ENCODE results near the gene GPR146. TPM values are rescaled to one million over a fixed set of nuclear protein-coding genes. Genes with fewer than 3 reads are reported as not detected.

Gene GPR146
- total and polyA plus RNA-seq, 2 of the 4 experiments (the other 2 are of a cell fraction), result 2.2 to 3.4 TPM

DNA sequence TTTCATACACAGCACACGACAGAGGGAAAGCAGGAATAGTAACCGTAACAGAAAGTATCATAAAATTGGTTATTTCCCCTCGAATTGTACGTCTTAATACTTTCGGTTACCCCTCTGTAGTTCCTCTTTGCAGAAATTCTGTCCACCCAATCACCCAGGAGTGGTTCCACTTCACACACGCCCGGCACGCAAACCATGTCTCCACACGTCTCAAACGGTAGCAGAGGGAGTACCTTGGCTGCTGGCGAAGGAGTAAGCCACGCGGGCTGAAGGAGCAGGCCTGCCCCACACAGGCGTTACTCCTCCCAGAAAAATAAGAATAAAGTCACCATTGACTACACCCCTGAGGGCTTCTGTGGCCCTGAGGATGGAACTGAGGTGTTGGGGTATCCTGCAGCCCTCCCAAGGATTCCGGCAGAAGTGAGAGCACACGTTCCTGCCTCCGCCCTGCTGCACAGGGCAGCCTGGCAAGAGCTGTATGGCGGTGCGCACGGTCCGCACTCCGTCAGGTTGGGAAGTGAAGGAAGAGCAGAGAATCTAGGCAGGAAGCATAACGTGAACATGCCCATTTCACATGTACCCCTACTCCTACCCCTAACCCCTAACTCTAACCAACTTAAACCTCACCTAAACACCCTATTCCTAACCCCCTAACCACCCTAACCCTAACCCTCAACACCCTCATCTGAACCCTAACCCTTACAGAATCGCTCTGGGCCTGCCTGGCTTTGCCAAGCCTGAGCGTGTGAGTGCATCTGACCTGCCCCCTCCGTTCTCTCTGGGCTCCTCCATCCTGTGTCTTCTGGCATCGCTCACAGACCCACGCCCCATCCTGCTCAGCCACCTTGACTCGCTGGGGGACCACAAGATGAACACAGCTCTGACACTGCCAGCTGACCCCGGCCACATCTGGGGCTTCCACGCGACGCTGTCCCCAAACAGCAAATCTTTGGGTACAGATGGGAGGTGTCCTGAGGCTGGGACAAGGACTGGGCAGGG, 18.2 kb downstream of the GPR146 start:
- CTCF ChIA-PET, result interaction anchor here (1.1 to 1.3 kb wide), 2 partner anchors 69 to 70 kb away, joined by 3 read pairs; no protein-coding TSS in a partner anchor
- Histone ChIP-seq H4K5ac (ENCODE audit: low read depth, low read length) (no peak overlapping the region), H2AK5ac (ENCODE audit: low read depth, low read length) (no peak overlapping the region), H3K18ac (ENCODE audit: low read depth, low read length) (no peak overlapping the region), H3K4ac (ENCODE audit: low read depth, low read length) (no peak overlapping the region), H3K27me3 (ENCODE audit: control insufficient read depth, insufficient read depth, low read length) (no peaks in the 10 kb centered on the region; the same call in 1 of the 2 replicates), H3K56ac (ENCODE audit: extremely low read depth, insufficient read depth, low read length) (no peak overlapping the region), H3K9ac (ENCODE audit: low read depth, low read length) (no peak overlapping the region), H4K20me1 (ENCODE audit: insufficient read depth, low read length) (peaks cover 57% of the 10 kb centered on the region), H3K14ac (replicated peaks; ENCODE audit: low read depth, low read length) (no peak overlapping the region), H3K79me1 (ENCODE audit: low read depth in 1 of 2, low read length in 2 of 2) (peaks cover 0 to 12% of the 10 kb centered on the region in 2 experiments; a peak in 1 of 4 replicates), H4K91ac (ENCODE audit: insufficient read depth, low read depth, low read length) (no peak overlapping the region), H2AFZ (replicated peaks; ENCODE audit: low read length, poor library complexity) (no peak overlapping the region), H3K4me1 (ENCODE audit: control insufficient read depth, insufficient read depth, low read length) (peaks cover 10% of the 10 kb centered on the region; the same call in 1 of the 2 replicates), H3K4me3 (ENCODE audit: insufficient read depth, low read depth, low read length) (no peak overlapping the region), H3K9me3 (ENCODE audit: control insufficient read depth, insufficient read depth, low read length) (no peaks in the 10 kb centered on the region), H3K23ac (ENCODE audit: low read depth, low read length) (no peak overlapping the region), H3K4me2 (ENCODE audit: low read depth, low read length) (no peak overlapping the region), H2BK5ac (ENCODE audit: low read depth, low read length, poor library complexity, severe bottlenecking) (no peak overlapping the region), H2BK15ac (ENCODE audit: low read depth, low read length) (no peak overlapping the region), H3K27ac (ENCODE audit: insufficient read depth, low read length) (no peak overlapping the region), H2AK9ac (replicated peaks; ENCODE audit: low read depth, low read length, poor library complexity) (no peak overlapping the region), H4K8ac (ENCODE audit: low read depth in 2 of 2, low read length in 2 of 2) (no peak overlapping the region), H3K36me3 (ENCODE audit: control insufficient read depth, insufficient read depth, low read length) (no peaks in the 10 kb centered on the region), H2BK120ac (ENCODE audit: low read depth, low read length) (no peak overlapping the region), H2BK20ac (ENCODE audit: low read depth, low read length) (no peak overlapping the region), H3K9me1 (ENCODE audit: insufficient read depth, low read length) (peaks cover 4% of the 10 kb centered on the region; the same call in 1 of the 2 replicates)
- in situ Hi-C loops (cut with MboI; ENCODE audit: low sequenced_read_pairs) (loop anchor here (5.0 kb wide), 1 partner anchor 70 kb away; no protein-coding TSS in a partner anchor), dilution Hi-C loops (cut with HindIII; ENCODE audit: low sequenced_read_pairs, unreplicated experiment) (no loop called here), intact Hi-C loops (cut with micrococcal nuclease) (no loop called here)
- BruUV-seq (replicated peaks), result no TSS peak
- ATAC-seq (ENCODE audit: low read depth) (no peak), DNase-seq (no peak)
- 90 to 100% methylated on average over 1 to 12 of the region's 33 CpGs for WGBS, 2 experiments (ENCODE audit: extremely low coverage in 2 of 2, insufficient read length in 1 of 2)
- POLR2A ChIA-PET (ENCODE audit: unreplicated experiment), result no interaction called here
- TF ChIP-seq POLR2A (IDR thresholded peaks at IDR 0.05; ENCODE audit: low read depth, low read length), result no peak
- no peak for TF ChIP-seq MAFK (IDR thresholded peaks at IDR 0.05; ENCODE audit: low read depth, low read length)
- no peak for TF ChIP-seq MAZ (IDR thresholded peaks at IDR 0.05; ENCODE audit: borderline replicate concordance, low read depth, low read length)
- no peak for TF ChIP-seq USF2 (IDR thresholded peaks at IDR 0.05; ENCODE audit: low read depth, low read length)
- TF ChIP-seq CEBPB (IDR thresholded peaks at IDR 0.05; ENCODE audit: low read depth, low read length), result no peak
- no peak for TF ChIP-seq RAD21 (IDR thresholded peaks at IDR 0.05; ENCODE audit: low read length)
- TF ChIP-seq FOS (IDR thresholded peaks at IDR 0.05; ENCODE audit: low read depth, low read length), result no peak
- TF ChIP-seq MXI1 (IDR thresholded peaks at IDR 0.05; ENCODE audit: borderline replicate concordance, low read depth, low read length), result no peak
- no peak for TF ChIP-seq BHLHE40 (IDR thresholded peaks at IDR 0.05; ENCODE audit: low read depth, low read length)
- no peak for TF ChIP-seq CTCF (conservative IDR thresholded peaks at IDR 0.05; ENCODE audit: low read depth, low read length)
- TF ChIP-seq RCOR1 (IDR thresholded peaks at IDR 0.05; ENCODE audit: insufficient replicate concordance, low read length), result no peak
- no peak for TF ChIP-seq SMC3 (IDR thresholded peaks at IDR 0.05; ENCODE audit: low read depth, low read length)
- no peak for TF ChIP-seq NFE2L2 (IDR thresholded peaks at IDR 0.05; ENCODE audit: low read depth, low read length)
- TF ChIP-seq CHD1 (IDR thresholded peaks at IDR 0.05; ENCODE audit: low read depth, low read length), result no peak
